Cardiac fibroblast (primary cell): ENCODE results near the gene CTNNA1.

Experiments used
- DNase-seq, 2 donors: peaks; one replicate each; pipeline versions ENCODE4 v3.0.0 to v3.0.0-alpha.2; 2010; ENCODE audit warnings: low read depth in 2 of 2
- H3K4me3 ChIP-seq, 2 donors: replicated peaks in 1 of 2; 1 replicate in 1 of 2; 2 replicates in 1 of 2; pipeline ENCODE4 v1.5.1; 2011; ENCODE audit warnings: low read depth in 2 of 2, low read length in 2 of 2, mild to moderate bottlenecking in 2 of 2, moderate library complexity in 1 of 2
- TF ChIP-seq, protein P1 (sequence below): IDR thresholded peaks from one replicate; pipeline ENCODE4 v1.5.1; 2011; ENCODE audit warnings: low read depth, mild to moderate bottlenecking, low read length, inconsistent platforms

CTNNA1 gene

GRCh38 chr5:138875946-138876345 is 122.7 kb downstream of the CTNNA1 start:
- TF ChIP-seq, protein P1, sequence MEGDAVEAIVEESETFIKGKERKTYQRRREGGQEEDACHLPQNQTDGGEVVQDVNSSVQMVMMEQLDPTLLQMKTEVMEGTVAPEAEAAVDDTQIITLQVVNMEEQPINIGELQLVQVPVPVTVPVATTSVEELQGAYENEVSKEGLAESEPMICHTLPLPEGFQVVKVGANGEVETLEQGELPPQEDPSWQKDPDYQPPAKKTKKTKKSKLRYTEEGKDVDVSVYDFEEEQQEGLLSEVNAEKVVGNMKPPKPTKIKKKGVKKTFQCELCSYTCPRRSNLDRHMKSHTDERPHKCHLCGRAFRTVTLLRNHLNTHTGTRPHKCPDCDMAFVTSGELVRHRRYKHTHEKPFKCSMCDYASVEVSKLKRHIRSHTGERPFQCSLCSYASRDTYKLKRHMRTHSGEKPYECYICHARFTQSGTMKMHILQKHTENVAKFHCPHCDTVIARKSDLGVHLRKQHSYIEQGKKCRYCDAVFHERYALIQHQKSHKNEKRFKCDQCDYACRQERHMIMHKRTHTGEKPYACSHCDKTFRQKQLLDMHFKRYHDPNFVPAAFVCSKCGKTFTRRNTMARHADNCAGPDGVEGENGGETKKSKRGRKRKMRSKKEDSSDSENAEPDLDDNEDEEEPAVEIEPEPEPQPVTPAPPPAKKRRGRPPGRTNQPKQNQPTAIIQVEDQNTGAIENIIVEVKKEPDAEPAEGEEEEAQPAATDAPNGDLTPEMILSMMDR, result no peak
- DNase-seq, result no peak
- no peak overlapping the region for H3K4me3 ChIP-seq

DNA sequence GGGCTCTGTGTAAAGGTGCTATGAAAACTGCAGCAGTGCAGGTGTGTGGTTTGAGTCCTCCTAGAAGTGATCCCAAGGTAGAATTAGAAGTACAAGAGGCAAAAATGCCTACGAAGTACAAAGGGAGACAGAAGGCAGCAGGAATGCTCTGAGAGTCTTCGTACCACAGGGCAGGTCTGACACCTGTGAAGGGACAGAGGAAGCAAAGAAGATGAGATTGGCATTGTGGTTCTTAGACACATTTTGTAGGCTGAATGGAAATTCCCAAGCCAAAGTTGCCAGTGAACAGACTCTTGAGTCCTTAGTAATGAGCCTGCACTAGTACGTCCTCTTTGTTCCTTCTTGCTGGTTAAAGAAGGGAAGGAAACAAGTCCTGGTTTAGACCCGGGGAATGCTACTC is 123.6 kb downstream of the CTNNA1 start:
- TF ChIP-seq, protein P1, result no peak
- no peak for DNase-seq
- H3K4me3 ChIP-seq, result no peak overlapping the region

DNA sequence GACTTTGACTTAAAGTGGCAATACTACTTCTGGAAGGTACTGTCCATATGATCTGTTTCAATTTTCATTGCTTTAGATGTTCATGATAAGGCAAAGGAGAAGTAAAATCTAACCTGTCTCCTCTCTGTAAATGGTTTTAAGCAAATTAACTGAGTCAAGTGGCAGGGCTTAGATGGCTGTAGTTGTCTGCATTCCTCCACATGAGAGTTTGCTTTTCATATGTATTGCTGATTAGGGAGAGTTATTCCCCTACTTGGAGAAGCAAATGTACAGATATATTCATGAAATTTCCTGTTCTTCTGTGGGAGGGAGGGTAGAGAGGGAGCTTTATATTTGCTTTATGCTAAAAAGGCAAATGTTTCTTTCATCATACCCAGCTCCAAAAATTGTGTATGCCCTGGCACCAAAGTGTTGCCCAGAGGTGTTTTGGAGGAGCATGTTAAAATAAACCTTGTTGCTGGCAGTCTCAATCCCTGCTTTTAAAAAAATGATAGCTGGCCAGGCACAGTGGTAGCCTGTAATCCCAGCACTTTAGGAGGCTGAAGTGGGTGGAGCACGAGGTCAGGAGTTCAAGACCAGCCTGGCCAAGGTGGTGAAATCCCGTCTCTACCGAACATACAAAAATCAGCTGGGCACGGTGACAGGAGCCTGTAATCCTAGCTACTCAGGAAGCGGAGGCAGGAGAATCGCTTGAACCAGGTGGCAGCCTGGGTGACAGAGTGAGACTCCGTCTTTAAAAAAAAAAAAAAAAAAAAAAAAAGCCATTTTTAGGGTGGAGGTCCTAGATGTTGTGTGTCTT is 125.4 kb downstream of the CTNNA1 start:
- TF ChIP-seq, protein P1, result no peak
- DNase-seq, result no peak
- H3K4me3 ChIP-seq, result no peak overlapping the region

DNA sequence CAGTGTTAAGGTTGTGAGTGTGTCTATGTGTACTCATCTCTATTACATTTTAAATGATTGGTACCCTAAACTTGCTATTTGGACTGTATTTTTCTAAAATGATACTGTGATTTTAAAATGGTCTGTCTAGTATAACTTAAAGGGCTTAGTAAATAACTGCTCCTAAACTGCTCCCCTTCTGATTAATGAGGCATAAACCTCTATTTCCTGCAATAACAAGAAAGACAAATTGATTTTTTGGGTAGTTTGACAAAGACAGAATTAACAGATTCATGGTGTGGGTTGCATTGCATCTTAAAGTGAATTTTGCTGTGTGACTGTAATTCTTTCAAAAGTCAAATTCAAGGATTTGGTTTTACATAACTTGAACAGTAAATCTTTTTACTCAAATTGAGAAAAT is 130.0 kb downstream of the CTNNA1 start:
- no peak for DNase-seq
- TF ChIP-seq, protein P1, result no peak
- no peak overlapping the region for H3K4me3 ChIP-seq

GRCh38 chr5:138884094-138884493 is 130.9 kb downstream of the CTNNA1 start:
- TF ChIP-seq, protein P1, result no peak
- DNase-seq, result no peak

GRCh38 chr5:138884554-138884953 is 131.3 kb downstream of the CTNNA1 start:
- no peak overlapping the region for H3K4me3 ChIP-seq
- no peak for DNase-seq
- TF ChIP-seq, protein P1, result no peak

More at GRCh38 chr5:138884094-138884493, 130.9 kb downstream of the CTNNA1 start:
- no peak overlapping the region for H3K4me3 ChIP-seq

GRCh38 chr5:138889994-138890393 is 136.8 kb downstream of the CTNNA1 start:
- H3K4me3 ChIP-seq, result no peak overlapping the region
- TF ChIP-seq, protein P1, result no peak

More at GRCh38 chr5:138889994-138890393, 136.8 kb downstream of the CTNNA1 start:
- no peak for DNase-seq
